ENCODE measurements around the gene MYDGF.
A peak's percentile ranks its signal among the peaks of the same experiment; 100 is the strongest.
"Not testable (repeated sequence)": the region's sequence is repeated elsewhere in the genome, so short reads cannot be mapped to it uniquely, and the experiment has no call there.

Gene MYDGF

DNA sequence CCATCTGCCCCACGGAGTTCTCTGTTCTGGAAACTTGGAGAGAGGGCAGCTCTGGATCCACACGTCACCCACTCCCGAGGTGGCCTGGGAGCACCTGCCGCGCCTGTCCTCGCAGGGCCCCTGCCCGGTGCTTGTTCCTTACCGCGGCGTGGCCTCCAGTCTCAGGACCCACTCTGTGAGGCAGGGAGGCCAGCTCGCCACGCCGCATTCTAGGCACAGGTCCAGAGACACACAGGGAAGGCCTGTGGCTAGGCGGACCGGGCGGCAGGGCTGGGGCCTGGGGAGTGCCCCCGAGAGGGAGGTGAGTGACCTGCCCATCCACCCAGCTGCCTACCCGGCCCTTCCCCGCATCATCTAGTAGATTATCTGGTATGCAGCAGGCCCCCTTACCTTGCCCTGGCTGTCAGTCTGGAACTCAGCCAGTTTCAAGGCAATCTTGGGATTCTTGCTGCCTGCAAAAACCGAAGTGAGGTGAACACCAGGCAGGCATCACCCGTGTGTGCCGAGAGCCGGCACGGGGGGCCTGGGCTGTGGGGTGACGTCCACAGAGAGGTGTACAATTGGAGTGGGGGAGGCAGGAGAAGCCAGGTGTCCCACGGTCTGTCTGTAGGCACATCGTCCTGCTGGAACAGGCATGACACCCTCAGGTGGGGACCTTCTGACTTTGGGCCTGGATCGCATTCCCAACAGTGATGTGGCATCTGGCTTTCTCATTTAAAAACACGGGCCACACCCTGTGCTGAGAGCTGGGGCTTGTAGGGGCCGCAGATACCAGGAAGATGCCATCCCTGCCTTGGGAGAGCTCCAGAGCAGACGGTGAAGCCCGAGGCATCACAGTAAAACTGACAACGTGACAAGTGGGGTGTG is 29.9 kb upstream of the MYDGF start:
- no peak for DNase-seq (ENCODE audit: low read depth)

DNA sequence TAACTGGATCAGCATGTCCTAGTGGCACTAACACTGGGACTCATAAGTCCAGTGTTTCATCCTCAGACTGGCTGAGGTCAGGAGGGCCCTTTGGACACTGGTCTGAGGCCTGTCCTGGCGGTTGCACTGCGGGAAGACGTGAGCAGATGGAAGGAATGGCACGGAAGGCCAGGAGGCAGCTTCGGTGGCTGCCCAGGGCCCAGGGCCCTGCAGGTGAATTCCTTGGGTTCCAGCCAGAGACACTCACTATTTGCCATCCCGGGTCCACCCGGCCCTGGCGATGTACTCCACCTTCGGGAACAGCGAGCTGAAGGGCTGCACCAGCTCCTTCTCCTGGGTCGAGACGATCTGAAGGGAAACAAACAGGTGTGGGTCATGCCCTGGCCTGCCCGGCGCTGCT is 27.2 kb upstream of the MYDGF start:
- DNase-seq (ENCODE audit: low read depth), result no peak

DNA sequence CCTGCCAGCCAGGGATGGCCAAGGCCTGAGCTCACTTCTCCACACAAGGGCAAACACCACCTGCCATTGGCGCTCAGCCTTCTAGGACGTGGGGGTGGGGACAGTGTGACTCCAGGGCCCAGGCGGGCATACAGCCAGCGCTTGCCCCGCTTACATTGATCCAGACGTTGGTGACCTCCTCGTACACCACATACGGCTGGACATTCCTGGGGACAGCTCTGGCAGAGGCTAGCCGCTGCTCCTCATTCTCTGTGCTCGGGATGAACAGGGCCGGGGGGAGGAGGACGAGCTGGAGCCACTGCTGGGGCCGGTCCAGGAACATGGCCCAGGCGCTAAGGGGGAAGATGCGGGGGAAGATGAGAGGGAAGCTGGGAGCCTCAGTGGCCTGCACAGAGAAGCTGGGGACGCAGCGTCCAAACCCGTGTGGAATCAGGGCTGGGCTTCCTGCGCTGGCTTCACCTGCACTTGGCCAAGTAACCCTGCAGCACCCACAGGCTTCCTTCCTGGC is 25.1 kb upstream of the MYDGF start:
- DNase-seq (ENCODE audit: low read depth), result no peak

DNA sequence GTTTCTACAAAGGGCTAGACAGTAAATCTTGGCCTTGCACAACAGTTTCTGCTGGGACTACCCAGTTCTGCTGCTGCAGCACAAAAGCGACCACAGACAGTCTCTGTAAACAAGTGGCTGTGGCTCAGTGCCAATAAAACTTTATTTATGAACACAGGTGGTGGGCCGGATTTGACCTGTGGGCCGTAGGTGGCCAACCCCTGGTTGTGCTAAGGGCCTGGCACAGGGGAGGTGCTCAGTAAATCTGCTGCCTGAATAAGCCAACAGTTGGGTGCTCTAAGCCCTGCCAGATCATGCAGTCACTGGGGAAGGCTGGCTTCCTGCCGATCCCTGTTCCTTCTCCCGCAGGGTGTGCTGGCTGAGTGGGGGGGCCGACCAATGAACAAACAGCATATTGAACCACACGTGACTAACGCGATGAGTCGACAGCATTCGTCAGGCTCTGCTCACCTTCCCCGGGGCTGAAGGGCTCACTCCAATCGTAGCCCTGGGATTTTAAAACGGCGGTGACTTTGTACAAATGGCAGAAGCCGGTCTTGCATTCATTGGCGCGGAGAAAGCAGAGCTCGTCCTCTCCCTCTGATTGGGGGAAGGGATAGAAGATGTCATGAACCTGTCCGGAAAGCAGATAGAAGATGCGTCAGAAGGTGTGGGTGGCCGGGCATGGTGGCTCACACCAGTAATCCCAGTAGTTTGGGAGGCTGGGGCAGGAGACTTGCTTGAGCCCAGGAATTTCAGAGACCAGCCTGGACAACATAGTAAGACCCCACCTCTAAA is 24.3 kb upstream of the MYDGF start:
- DNase-seq (ENCODE audit: low read depth), result no peak

DNA sequence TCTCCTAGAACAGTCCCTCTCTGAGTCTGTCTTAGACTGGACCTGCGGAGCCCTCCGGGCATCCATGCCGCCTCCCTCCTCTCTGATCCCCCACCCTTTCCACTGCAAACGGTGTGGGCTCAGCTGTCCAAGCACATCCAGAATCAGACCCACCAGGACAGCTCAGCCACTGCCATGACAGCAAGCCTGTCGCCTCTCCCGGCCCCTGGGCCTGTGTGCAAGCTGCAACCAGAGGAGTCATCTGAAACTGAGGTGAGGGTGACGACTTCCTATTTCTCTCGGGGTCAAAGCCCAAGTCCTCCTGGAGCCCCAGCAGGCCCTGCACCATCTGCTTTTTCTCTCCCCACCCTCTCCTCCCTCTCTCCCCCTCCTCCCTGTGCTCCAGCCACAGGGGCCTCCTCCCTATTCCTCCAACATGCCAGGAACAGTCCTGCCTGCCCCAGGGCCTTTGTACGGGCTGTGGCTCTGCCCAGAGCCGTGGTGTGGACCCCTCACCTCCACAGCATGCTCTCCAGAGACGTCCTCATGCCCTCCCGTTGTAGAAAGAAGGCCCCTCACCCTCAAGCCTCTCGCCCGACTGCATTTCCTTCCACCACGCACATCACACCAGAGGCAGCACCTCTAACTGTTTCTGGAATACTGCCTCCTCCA is 23.5 kb upstream of the MYDGF start:
- DNase-seq (ENCODE audit: low read depth), result no peak

DNA sequence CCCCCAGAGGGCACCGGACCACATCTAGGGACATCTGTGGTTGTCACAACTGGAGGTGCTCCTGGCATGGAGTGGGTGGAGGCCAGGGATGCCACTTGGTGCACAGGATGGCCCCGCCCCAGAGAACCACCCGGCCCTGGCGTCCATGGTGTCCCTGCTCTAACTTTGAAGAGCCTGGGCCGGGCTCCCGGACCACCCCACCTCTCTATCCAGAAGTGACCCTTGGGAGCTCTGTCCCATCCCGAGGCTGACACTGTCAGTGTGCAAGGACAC is 22.9 kb upstream of the MYDGF start:
- no peak for DNase-seq (ENCODE audit: low read depth)

DNA sequence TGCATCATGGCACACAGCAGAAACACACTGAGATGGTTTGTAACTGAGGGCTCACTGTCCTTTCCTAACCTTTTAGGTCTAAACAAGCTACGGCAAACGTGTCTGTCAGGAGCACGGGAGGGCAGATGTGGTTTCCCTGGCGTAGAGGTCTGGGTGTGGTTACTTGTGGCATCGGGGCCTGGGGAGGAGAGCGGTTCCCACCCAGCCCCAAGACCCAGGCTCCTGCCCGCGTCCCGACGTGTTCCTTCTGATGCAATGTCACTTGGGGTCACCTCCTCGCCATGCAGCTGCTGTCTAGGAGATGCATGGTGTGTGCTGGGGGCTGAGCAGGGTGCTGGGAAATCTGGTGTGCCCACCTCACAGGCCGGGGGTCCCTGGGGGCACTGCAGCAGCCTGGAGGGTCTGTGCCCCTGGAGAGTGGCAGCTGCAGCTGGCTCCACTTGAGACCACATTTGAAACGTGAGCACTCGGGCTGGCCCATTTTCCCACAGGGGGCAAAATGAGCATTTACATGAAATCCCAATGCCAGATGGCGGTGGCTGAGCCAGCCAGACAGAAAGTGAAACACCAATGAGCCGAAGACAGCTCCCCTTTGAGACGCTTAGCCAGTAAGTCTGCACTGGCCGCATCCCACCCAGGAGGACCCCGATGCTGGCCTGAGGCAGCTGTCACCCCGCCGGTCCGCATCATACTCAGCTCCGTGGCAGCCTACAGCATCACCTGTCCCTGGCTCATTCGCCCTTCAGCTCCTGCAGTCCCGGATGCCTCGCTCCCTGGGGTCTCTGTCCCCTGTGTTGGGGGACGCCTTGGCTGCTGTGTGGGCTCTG is 22.3 kb upstream of the MYDGF start:
- no peak for DNase-seq (ENCODE audit: low read depth)

DNA sequence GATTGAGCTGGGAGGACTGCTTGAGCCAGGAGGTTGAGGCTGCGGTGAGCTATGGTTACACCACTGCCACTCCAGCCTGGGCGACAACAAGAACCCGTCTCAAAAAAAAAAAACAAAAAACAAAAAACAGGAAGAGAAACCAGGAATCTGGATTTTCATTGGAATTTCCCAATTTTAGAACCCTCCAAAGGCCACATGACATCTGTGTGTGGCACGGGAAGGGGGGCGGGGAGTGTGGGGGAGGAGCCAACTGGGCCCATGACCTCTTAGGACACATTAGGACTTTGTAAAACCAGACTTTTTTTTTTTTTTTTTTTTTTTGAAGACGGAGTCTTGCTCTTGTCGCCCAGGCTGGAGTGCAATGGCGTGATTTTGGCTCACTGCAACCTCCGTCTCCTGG is 21.2 kb upstream of the MYDGF start:
- DNase-seq (ENCODE audit: low read depth), result no peak

DNA sequence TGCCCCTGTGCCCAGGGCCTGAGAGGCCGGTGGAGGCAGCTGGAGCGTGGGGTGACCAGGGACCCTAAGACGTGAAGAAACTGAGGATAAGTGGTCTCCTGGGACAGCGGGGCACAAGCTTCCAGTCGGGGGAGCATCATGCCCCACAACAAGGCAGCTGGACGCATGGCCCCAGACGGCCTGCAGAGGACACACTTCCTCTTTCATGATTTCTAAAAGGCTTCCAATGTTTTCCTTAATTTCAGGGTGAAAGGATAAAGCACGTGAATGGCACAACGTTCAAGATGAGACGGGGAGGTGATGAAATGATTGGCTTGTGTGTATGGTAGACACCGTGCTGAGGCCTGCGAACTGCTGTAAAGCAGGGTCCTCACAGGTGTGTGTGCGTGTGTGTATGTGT is 20.2 kb upstream of the MYDGF start:
- no peak for DNase-seq (ENCODE audit: low read depth)

DNA sequence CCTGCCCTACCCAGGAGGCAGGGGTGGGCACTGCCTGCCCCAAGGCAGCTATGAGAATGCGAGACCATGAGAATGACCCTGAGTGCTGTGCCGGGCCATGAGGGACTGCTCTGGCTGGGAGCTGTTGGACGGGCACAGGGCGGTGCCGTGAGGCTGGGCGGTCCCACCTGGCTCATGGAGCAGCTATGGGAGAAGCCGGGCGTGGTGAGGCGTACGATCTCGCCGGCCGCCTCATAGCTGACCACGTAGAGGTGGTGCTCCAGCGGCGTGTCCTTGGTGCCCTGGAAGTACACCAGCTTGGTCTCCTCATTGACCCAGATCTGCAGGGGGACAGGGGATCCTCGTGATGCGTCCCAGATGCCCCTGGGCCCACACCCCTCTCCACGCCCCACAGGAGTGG is 19.3 kb upstream of the MYDGF start:
- no peak for DNase-seq (ENCODE audit: low read depth)

DNA sequence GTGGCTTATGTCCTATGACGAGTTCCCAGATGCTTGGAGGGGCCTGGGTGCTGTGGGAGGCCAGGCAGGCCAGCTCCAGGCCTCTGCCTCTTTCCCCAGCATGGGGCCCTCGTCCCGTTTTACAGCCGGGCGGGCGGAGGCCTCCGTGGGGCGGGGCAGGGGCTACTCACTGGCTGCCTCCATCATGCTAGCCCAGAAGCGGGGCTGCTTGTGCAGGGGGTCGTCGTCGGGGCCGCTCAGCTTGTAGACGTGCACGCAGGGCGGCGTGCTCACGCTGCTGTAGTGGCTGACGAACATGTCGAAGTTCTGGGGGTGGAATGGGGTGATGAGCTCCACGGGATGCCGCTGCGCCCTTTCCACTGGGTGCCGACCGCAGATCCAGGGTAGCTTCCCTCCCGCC is 18.4 kb upstream of the MYDGF start:
- no peak for DNase-seq (ENCODE audit: low read depth)

DNA sequence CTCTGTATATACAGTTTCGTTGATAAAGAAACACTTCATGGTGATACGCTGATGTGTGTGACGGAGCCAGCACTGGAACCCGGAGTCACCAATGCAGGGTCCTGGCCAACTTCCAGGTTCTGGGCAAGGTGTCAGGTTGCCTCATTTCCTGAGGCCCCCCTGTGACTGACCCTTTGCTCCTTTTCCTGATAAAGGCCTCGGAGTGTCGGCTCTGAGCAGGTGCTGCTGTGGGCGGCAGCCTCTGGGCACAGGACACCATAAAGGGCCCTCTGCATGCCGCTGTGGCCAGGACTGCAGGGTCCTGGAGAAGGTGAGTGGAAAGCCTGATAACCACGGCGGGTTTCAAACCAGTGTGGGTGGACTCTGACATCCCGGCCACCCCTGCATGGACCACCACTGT is 17.3 kb upstream of the MYDGF start:
- DNase-seq (ENCODE audit: low read depth), result no peak

DNA sequence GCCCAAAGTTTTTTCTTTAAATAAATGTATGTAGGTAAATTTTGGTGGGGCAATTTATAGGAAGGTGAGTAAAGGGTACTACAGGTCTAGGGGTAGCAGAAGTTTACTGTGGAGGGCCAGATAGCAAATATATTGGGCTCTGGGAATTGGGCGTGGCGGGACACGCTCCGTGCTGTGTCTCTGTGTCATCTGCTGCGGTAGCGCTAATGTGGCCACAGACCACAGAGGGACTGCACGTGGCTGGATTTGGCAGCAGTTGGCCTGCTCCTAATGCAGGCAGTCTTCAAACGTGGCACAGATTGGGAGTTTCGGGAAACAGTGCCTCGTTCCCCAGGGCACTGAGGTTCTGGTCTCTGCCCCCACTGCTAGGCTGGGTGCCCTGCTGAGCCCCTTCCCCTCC is 16.6 kb upstream of the MYDGF start:
- no peak for DNase-seq (ENCODE audit: low read depth)

DNA sequence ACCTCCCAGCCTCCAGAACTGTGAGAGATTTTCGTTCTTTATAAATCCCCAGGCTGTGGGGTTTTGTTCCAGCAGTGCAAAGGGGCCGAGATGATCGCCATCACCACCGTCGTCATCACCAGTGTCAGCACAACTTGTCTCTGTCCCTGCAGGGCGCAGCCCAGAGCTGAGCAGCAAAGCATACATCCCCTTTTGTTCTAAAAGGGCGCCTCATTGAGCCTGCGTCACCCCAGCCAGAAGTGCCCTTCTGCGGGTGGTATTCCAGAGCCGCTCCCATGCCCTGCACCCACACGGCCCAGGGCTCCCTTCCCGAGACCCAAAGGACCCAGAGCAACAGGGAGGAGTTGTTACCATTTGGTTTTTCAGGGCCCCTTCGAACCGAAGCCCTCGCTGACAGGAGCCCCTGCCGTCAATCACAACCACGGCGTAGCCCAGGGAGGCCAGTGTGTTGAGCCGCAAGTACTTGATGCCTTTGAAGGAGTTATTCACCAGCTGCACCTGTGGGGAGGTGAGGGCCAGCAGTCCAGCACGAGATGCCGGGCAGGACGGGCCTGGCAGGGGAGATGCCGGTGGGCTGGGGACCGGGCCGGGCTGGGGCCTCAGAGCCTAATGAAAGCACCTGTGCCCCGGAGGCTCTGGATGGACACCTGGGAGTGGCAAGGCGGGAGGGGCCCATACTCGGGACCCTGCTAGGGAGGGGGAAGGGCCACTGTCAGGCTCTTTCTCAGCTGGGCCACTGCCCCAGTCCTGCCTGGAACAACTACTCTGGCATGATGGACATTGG is 14.4 kb upstream of the MYDGF start:
- no peak for DNase-seq (ENCODE audit: low read depth)

DNA sequence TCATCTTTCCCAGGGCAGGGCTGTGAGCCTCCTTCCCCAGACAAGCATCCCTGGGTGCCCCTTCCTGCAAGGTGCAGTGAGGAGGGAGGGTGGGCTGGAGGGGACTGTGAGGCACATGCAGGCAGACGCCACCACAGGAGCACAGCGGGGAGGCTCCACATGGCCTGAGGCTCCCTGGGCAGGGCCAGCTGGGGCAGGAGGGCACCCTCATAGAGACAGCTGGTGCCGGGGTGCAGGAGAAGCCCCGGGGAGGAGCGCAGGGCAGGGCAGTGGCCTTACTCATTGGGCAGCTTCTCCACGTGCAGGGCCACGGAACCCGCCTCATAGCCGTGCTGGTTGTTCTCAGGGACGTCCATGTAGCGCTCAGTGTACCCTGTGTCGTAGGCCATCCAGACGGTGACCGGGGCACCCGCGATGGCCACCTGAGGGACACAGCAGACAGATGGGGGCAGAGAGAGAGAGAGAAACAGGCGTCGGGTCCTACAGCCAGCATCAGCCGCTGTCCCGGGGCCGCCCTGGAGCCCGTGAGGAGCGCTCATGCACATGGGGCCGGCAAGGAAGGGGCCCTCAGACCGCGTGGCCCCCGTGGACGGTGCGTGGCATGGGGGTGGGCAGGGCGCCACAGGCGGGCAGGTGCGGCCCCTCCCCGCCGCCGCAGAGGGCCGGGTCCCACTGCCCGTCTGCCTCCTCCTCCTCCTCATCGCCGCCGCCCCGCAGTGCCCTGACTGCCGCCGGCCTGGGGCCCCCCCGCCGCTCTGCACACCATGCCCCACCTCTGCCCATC is 12.5 kb upstream of the MYDGF start:
- no peak for DNase-seq (ENCODE audit: low read depth)

DNA sequence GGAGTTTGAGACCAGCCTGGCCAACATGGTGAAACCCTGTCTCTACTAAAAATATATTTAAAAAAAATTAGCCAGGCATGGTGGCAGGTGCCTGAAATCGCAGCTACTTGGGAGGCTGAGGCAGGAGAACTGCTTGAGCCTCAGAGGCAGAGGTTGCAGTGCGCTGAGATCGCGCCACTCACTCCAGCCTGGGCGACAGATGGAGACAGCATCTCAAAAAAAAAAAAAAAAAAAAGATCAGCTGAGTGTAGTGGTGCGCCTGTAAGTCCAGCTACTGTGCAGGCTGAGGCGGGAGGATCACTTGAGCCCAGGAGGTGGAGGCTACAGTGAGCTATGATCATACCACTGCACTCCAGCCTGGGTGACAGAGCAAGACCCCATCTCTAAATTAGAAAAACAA is 9.9 kb upstream of the MYDGF start:
- DNase-seq (ENCODE audit: low read depth), result not testable (repeated sequence)

DNA sequence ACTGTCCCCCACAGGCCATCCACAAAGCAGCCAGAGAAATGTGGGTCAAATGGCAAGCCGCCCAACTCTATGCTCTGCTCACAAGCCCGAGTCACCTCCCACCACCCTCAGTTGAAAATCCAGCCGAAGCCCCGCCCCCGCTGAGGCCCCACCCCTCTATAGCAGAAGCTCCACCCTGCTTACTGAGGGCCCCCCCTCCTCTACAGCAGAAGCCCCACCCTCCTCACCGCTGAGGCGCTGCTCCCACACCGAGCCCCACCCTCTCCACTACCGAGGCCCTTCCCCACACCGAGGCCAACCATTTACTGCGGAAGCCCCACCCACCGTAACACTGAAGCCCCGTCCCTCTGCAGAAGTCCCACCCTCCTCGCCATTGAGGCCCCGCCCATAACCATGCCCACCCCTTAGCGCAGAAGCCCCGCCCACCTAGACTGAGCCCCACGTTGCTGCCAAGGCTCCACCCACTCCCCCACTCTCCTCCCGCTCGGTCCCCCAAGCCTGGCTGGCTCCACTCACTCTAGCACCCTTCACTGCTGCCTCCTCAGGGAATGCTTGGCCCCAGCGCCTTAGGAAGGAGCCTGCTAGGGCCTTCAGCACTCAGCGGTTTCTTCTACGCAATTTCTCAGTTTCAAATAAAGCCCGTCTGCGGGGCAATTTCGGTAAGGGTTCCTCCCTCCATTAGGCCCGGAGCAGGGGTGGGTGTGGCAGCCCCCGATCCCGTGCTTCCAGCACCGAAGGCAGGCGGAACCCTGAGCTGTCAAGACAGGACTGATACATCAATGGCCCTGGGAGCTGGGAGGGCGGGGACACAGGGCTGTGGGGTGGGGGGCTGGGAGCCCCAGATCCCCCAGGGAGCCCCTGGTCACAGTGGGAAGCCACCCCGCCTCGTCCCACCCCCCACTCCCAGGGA is 9.0 kb upstream of the MYDGF start:
- DNase-seq (ENCODE audit: low read depth), result peak; percentile 17

DNA sequence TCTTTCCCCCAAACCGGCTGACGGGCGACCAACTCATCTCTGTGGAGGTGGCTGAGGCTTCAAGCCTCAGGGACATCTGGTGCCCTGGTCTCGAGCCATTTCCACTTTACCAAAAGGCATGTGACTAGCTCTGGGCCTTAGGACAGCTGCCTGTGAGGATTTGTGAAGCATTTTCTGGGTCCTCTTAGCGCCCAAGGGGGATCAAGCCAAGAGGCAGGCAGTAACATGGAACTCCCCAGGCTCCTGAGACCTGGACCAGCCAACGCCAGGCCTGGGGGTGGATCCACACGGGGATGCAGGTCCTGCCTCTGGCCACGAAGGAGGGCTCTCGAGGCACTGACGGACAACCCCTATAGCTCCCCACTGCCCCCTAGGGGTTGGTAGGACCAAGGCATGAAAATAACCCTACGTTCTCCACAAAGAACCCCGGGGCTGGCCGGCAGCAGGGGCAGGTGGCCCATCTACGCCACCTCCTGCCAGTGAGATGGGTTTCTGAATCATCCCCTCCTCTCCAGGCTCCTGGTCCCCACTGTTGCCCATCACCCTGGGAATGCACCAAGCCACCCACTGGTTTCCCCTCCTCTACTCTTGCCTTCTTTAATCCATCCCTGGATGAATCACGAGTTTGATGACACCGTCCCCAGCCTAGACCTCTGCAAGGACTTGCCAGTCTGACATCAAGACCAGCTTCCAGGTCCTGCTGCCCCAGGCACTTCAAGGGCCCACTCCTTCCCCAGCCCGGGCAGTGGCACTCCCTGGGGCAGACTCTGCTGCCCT is 7.0 kb upstream of the MYDGF start:
- peak; percentile 21 for DNase-seq (ENCODE audit: low read depth)

DNA sequence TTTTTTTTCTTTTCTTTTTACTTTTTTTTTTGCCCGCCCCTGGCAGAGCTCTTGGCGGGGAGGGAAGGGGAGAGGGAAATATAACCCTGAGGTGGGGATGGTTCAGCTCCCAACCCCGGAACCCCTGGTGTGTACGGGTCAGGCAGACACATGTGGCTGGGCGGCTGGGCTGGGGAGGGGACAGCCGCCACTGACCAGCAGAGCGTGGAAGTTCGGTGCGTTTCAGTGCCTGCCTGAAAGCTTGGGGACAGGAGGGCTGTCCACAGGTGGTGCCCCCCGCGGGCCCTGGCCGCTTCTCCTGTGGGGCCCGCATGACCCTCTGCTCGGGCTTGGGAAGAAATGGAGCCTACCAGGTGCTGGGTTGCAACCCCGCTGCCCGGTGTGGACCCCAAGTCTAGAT is 5.2 kb upstream of the MYDGF start:
- DNase-seq (ENCODE audit: low read depth), result no peak
